ENCODE data around the gene TAF6. TPM values are rescaled to one million over a fixed set of nuclear protein-coding genes. Genes with fewer than 3 reads are reported as not detected.

The TAF6 gene
- total RNA-seq (ENCODE audit: low replicate concordance) = 13.3 and 25.1 TPM in 2 replicates

DNA sequence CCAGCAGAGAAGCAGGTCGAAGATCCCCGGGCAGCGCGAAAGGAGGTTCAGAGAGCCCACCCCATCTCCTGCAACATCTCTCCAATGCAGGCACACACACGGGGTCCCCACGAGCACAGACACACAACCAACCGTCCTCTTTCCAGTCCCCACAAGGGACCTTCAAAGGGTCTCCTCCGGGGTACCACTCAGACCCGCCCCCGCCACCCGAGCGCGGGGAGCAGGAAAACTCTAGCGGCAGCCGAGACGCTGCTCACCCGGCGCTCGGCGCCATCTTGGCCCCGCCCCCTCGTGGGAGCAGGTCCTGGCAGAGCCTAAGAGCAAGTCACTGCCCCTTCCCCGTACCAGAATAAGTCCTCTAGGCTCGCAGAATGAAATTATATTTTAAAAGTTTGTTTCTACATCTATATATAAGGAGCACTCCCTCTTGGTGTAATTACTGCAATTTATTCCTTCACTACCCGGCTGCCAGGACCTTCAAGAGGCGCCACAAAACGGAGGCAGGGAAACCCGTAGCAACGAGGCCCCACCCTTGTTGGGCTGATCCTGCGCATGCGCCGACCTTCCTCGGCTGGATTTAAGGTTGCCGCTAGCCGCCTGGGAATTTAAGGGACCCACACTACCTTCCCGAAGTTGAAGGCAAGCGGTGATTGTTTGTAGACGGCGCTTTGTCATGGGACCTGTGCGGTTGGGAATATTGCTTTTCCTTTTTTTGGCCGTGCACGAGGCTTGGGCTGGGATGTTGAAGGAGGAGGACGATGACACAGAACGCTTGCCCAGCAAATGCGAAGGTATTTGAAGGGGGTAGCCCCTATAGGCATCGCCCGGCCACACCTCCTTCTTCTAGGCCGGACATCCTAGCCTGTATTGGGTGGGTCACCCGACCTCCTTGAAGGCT, at the start of gene TAF6, which contains the start of gene CNPY4:
TSS of gene TAF6 (minus strand) at position 287 of the 898 bp plus-strand sequence. CDS start 5,149 bp downstream, outside the sequence.
TSS of gene CNPY4 (plus strand) at position 563 of the 898 bp plus-strand sequence. CDS start at position 674, 111 bp downstream.

GRCh38 chr7:100158229-100159098, 39.3 kb upstream of the TAF6 start, which contains the start of gene TRAPPC14:
TRAPPC14 (minus strand) TSS chr7:100158723; CDS start chr7:100158499, 224 bp downstream.

DNA sequence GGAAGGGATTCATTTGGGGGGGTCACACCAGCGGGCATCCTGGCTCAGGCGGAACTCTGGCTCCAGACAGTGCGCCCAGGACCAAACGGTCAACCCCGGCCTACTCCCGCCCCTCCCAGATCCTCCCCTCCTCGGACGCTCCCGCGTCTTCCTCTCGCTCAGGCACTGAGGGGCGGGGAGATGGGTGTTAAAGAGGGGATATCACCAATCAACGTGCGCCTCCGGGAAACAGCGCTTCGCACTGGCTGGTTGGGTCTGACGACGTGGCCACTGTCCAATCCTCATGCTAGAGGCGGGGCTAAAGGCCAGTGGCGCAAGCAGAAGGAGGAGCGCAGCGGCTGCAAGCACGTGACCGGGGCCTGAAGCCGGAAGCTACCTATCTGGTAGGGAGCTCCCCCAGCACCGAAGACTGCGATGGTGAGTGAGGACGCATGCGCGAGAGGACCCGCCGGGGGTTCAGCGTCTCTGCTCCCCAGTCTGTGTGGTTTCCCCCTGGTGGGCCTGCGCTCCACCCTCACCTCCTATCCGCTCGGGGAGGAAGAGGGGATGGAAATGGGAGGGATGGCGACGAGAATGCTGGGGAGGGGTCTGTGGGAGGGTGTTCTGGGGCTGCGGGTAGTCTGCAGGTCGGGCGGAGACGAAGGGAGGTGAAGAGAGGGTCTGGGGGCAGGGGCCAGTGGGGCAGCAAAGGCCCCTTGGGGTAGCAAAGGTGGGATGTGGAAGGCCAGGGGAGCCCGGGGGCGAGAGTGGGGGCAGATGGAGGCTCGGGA, 29.6 kb upstream of the TAF6 start, which contains the start of gene LAMTOR4:
TSS of gene LAMTOR4 (plus strand) at position 360 of the 770 bp plus-strand sequence. CDS start at position 415, 55 bp downstream.

DNA sequence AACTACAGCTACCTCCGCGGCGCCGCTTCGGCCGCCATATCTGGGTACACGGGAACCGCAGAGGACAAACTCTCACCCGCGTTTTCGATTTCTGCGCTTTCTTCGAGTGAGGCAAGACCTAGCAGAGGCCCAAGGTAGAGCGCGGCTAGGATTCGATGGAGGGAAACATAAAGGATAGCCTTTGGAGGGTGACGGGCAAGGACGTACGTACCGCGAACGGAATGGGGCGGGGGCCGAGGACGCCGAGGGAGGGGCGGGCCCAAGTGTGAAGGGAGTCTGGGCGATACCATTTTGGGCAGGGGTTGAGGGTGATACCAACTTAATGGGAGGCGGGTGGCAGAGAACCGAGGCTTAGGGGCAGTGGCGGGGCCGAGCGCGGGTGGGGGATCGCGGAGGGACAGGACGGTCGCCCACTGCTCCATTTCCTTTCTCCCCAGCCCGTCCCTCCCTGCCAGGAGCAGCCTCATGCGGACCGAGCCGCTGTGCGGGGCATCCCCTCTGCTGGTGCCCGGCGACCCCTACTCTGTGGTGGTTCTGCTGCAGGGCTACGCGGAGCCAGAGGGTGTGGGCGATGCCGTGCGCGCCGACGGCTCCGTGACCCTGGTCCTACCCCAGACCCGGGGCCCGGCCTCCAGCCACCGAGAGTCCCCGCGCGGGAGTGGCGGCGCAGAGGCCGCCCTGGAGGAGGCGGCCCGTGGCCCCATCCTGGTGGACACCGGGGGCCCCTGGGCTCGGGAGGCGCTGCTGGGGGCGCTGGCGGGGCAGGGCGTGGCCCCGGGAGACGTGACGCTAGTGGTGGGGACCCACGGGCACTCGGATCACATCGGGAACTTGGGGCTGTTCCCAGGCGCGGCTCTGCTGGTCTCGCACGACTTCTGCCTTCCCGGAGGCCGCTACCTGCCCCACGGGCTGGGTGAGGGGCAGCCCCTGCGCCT, 8.0 kb upstream of the TAF6 start, which contains the start of gene MBLAC1:
TSS of gene MBLAC1 (plus strand) at position 37 of the 935 bp plus-strand sequence. CDS start at position 466, 429 bp downstream.

GRCh38 chr7:100101016-100101862, 17.9 kb downstream of the TAF6 start, which contains the start of the genes AP4M1 and MCM7:
AP4M1 (plus strand) TSS chr7:100101643; CDS start chr7:100101715, 72 bp downstream.
MCM7 (minus strand) TSS chr7:100101397; CDS start chr7:100101294, 103 bp downstream.

GRCh38 chr7:100088621-100089457, 30.3 kb downstream of the TAF6 start, which contains the start of gene COPS6:
COPS6 (plus strand) TSS chr7:100088969; CDS start chr7:100088991, 22 bp downstream.

GRCh38 chr7:100081535-100082102, 37.5 kb downstream of the TAF6 start, which contains the start of gene ZNF3:
ZNF3 (minus strand) TSS chr7:100081723; CDS start chr7:100077357, 4,366 bp downstream.

Other genes starting within 250 kb of the TAF6 start
- gene OR2AE1, start 242.3 kb downstream of the TAF6 start, total RNA-seq (ENCODE audit: low replicate concordance) = 0.12 TPM in 1 of 2 replicates, not detected in the other
- gene TRIM4, start 199.8 kb downstream of the TAF6 start, total RNA-seq (ENCODE audit: low replicate concordance) = 21.2 and 32.1 TPM in 2 replicates
- gene GJC3, start 189.7 kb downstream of the TAF6 start, total RNA-seq (ENCODE audit: low replicate concordance) = not detected in 2 replicates
- gene AZGP1, start 143.3 kb downstream of the TAF6 start, total RNA-seq (ENCODE audit: low replicate concordance) = 0.30 TPM in 1 of 2 replicates, not detected in the other
- gene ZKSCAN1, start 103.8 kb downstream of the TAF6 start, total RNA-seq (ENCODE audit: low replicate concordance) = 33.1 and 37.3 TPM in 2 replicates
- 8.2 and 9.8 TPM in 2 replicates for gene ZSCAN21, start 69.6 kb downstream of the TAF6 start, total RNA-seq (ENCODE audit: low replicate concordance)
- gene ZNF3, start 37.6 kb downstream of the TAF6 start, total RNA-seq (ENCODE audit: low replicate concordance) = 11.8 and 19.1 TPM in 2 replicates
- 77.9 and 108 TPM in 2 replicates for gene COPS6, start 30.4 kb downstream of the TAF6 start, total RNA-seq (ENCODE audit: low replicate concordance)
- gene MCM7, start 18.0 kb downstream of the TAF6 start, total RNA-seq (ENCODE audit: low replicate concordance) = 23.5 and 39.1 TPM in 2 replicates
- gene AP4M1, start 17.7 kb downstream of the TAF6 start, total RNA-seq (ENCODE audit: low replicate concordance) = 15.3 and 19.6 TPM in 2 replicates
- 34.4 and 67.6 TPM in 2 replicates for gene CNPY4, start 276 bp upstream of the TAF6 start, total RNA-seq (ENCODE audit: low replicate concordance)
- 1.4 and 2.2 TPM in 2 replicates for gene MBLAC1, start 7.6 kb upstream of the TAF6 start, total RNA-seq (ENCODE audit: low replicate concordance)
- 119 and 142 TPM in 2 replicates for gene LAMTOR4, start 29.6 kb upstream of the TAF6 start, total RNA-seq (ENCODE audit: low replicate concordance)
- gene TRAPPC14, start 39.4 kb upstream of the TAF6 start, total RNA-seq (ENCODE audit: low replicate concordance) = 3.0 and 4.4 TPM in 2 replicates
- 1.5 and 2.3 TPM in 2 replicates for gene GAL3ST4, start 49.3 kb upstream of the TAF6 start, total RNA-seq (ENCODE audit: low replicate concordance)
- 1.4 and 3.1 TPM in 2 replicates for gene GPC2, start 58.0 kb upstream of the TAF6 start, total RNA-seq (ENCODE audit: low replicate concordance)
- gene STAG3, start 58.6 kb upstream of the TAF6 start, total RNA-seq (ENCODE audit: low replicate concordance) = 0.30 and 1.4 TPM in 2 replicates
- not detected in 2 replicates for gene PVRIG, start 100.6 kb upstream of the TAF6 start, total RNA-seq (ENCODE audit: low replicate concordance)
- not detected in 2 replicates for gene SPDYE3, start 188.3 kb upstream of the TAF6 start, total RNA-seq (ENCODE audit: low replicate concordance)
- 3.4 and 8.5 TPM in 2 replicates for gene PILRB, start 238.8 kb upstream of the TAF6 start, total RNA-seq (ENCODE audit: low replicate concordance)

Measured in smooth muscle cell of the coronary artery (primary cell).